Ishikawa (cell line): ENCODE data around the gene BUD31.

Experiments
- CEBPB ChIP-seq: IDR thresholded peaks from 2 replicates; pipeline ENCODE4 v1.6.1; 2012
- CREB1 ChIP-seq: IDR thresholded peaks from 2 replicates; pipeline ENCODE4 v1.6.1; 2012; ENCODE audit warnings: low read depth
- EGR1 ChIP-seq: IDR thresholded peaks from 2 replicates; pipeline ENCODE4 v1.6.1; 2012
- EP300 ChIP-seq: IDR thresholded peaks from 2 replicates; pipeline ENCODE4 v1.6.1; 2012; ENCODE audit warnings: borderline replicate concordance
- FOXM1 ChIP-seq: IDR thresholded peaks from 2 replicates; pipeline ENCODE4 v1.6.1; 2012; ENCODE audit warnings: low read depth, borderline replicate concordance
- MAX ChIP-seq: IDR thresholded peaks from 2 replicates; pipeline ENCODE4 v1.6.1; 2012
- NFIC ChIP-seq: IDR thresholded peaks from 2 replicates; pipeline ENCODE4 v1.6.1; 2012
- RAD21 ChIP-seq: IDR thresholded peaks from 2 replicates; pipeline ENCODE4 v1.6.1; 2012; ENCODE audit warnings: low read depth
- TAF1 ChIP-seq: IDR thresholded peaks from 2 replicates; pipeline ENCODE4 v1.6.1; 2012; ENCODE audit warnings: low read depth, mild to moderate bottlenecking
- TCF12 ChIP-seq: IDR thresholded peaks from 2 replicates; pipeline ENCODE4 v1.6.1; 2012; ENCODE audit warnings: low read depth
- TEAD4 ChIP-seq: IDR thresholded peaks from 2 replicates; pipeline ENCODE4 v1.6.1; 2012
- USF1 ChIP-seq: IDR thresholded peaks from 2 replicates; pipeline ENCODE4 v1.6.1; 2012
- YY1 ChIP-seq: IDR thresholded peaks from 2 replicates; pipeline ENCODE4 v1.6.1; 2012; ENCODE audit warnings: low read depth
- ZBTB7A ChIP-seq: IDR thresholded peaks from 2 replicates; pipeline ENCODE4 v1.6.1; 2012; ENCODE audit warnings: low read depth
- TF ChIP-seq, protein P1 (sequence below): IDR thresholded peaks from 2 replicates; pipeline ENCODE4 v1.6.1; 2012; ENCODE audit warnings: low read depth, mild to moderate bottlenecking

Gene BUD31

GRCh38 chr7:99449326-99449725 is 40.6 kb downstream of the BUD31 start:
- TF ChIP-seq USF1 = no peak
- no peak for TF ChIP-seq NFIC
- TF ChIP-seq TAF1 = no peak
- TF ChIP-seq YY1 = no peak
- TF ChIP-seq FOXM1 = no peak
- TF ChIP-seq EP300 = no peak
- no peak for TF ChIP-seq TEAD4
- TF ChIP-seq CEBPB = no peak
- no peak for TF ChIP-seq CREB1
- TF ChIP-seq ZBTB7A = no peak

- TF ChIP-seq NFIC (no peak), TAF1 (no peak)
- TF ChIP-seq, protein P1, sequence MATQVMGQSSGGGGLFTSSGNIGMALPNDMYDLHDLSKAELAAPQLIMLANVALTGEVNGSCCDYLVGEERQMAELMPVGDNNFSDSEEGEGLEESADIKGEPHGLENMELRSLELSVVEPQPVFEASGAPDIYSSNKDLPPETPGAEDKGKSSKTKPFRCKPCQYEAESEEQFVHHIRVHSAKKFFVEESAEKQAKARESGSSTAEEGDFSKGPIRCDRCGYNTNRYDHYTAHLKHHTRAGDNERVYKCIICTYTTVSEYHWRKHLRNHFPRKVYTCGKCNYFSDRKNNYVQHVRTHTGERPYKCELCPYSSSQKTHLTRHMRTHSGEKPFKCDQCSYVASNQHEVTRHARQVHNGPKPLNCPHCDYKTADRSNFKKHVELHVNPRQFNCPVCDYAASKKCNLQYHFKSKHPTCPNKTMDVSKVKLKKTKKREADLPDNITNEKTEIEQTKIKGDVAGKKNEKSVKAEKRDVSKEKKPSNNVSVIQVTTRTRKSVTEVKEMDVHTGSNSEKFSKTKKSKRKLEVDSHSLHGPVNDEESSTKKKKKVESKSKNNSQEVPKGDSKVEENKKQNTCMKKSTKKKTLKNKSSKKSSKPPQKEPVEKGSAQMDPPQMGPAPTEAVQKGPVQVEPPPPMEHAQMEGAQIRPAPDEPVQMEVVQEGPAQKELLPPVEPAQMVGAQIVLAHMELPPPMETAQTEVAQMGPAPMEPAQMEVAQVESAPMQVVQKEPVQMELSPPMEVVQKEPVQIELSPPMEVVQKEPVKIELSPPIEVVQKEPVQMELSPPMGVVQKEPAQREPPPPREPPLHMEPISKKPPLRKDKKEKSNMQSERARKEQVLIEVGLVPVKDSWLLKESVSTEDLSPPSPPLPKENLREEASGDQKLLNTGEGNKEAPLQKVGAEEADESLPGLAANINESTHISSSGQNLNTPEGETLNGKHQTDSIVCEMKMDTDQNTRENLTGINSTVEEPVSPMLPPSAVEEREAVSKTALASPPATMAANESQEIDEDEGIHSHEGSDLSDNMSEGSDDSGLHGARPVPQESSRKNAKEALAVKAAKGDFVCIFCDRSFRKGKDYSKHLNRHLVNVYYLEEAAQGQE = no peak
Observed at GRCh38 chr7:99451936-99452335, 43.2 kb downstream of the BUD31 start.

DNA sequence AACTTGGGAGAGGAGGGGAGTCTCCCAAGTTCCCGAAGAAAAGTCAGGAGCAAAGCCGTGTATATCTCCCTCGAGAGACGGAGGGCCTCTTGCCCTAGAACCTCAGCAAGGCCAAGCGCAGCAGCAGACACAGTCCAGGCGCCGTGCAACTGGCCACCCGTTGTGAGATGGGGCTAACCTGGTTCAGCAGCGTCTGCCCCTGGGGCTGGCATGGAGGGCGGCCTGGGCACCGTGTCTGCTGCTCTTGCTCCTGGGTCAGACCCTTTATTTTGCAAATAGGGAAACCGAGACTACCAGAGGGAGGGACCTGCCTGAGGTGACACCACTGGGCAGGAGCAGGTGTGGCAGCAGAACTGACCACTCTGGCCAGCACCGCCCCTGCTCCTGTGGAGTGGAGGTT is 43.8 kb downstream of the BUD31 start:
- no peak for TF ChIP-seq CEBPB
- no peak for TF ChIP-seq TAF1
- TF ChIP-seq TCF12 = no peak
- TF ChIP-seq FOXM1 = no peak
- no peak for TF ChIP-seq ZBTB7A
- no peak for TF ChIP-seq YY1
- TF ChIP-seq TEAD4 = no peak
- TF ChIP-seq MAX = no peak
- TF ChIP-seq CREB1 = no peak
- TF ChIP-seq NFIC = no peak
- TF ChIP-seq, protein P1 = no peak
- TF ChIP-seq RAD21 = no peak
- TF ChIP-seq EGR1 = no peak
- TF ChIP-seq EP300 = no peak
- TF ChIP-seq USF1 = no peak

GRCh38 chr7:99453105-99453504 is 44.3 kb downstream of the BUD31 start:
- TF ChIP-seq MAX = peak; percentile 41; the same call in 1 of the 2 replicates
- no peak for TF ChIP-seq CREB1
- no peak for TF ChIP-seq TAF1
- TF ChIP-seq TEAD4 = no peak
- TF ChIP-seq USF1 = no peak
- TF ChIP-seq TCF12 = peak; percentile 30; the same call in 1 of the 2 replicates
- peak; percentile 70 for TF ChIP-seq NFIC
- no peak for TF ChIP-seq FOXM1
- TF ChIP-seq YY1 = no peak
- no peak for TF ChIP-seq RAD21
- TF ChIP-seq CEBPB = no peak
- no peak for TF ChIP-seq EGR1
- 0 out of 2 replicates have a peak, but pooled peaks have one; percentile 18 for TF ChIP-seq ZBTB7A
- no peak for TF ChIP-seq EP300
- TF ChIP-seq, protein P1 = no peak

GRCh38 chr7:99455874-99456273 is 47.1 kb downstream of the BUD31 start:
- no peak for TF ChIP-seq MAX
- TF ChIP-seq NFIC = no peak
- no peak for TF ChIP-seq CEBPB
- TF ChIP-seq ZBTB7A = no peak
